ENCODE data around the gene CA9.

CA9 gene

GRCh38 chr9:35728041-35728971 lies 54.6 kb downstream of the CA9 start:
- CTCF ChIA-PET = interaction anchor here (0.5 to 11.2 kb wide), 33 partner anchors 13 to 709 kb away, joined by 3 to 190 read pairs (median 4); partner anchors contain the start of genes CCDC107, GBA2, RGP1 and RMRP
- Histone ChIP-seq H3K9me3 (ENCODE audit: control extremely low read depth in 1 of 5, control insufficient read depth in 4 of 5, insufficient read depth in 2 of 5, low read depth in 1 of 5, low read length in 4 of 5) (no peaks in the 10 kb centered on the region), H3K27ac (ENCODE audit: insufficient read depth in 1 of 2, low read depth in 1 of 2, low read length in 2 of 2, poor library complexity in 1 of 2, severe bottlenecking in 2 of 2) (peak overlapping the region; percentile 69 to 94), H3K4me1 (ENCODE audit: control extremely low read depth in 1 of 4, control insufficient read depth in 4 of 4, insufficient read depth in 4 of 4, low read length in 3 of 4) (peaks cover 39 to 64% (median 63%) of the 10 kb centered on the region in 4 experiments), H3K4me3 (ENCODE audit: control insufficient read depth in 1 of 7, extremely low read depth in 1 of 7, insufficient read depth in 4 of 7, low read depth in 2 of 7, low read length in 6 of 7) (peak overlapping the region in 6 of 7 experiments; percentile 58 to 97 (median 74)), H3K36me3 (ENCODE audit: control insufficient read depth in 4 of 4, insufficient read depth in 4 of 4, low read length in 3 of 4) (peaks cover 10 to 24% (median 22%) of the 10 kb centered on the region in 4 experiments), H3K27me3 (replicated peaks in 2 of 5; ENCODE audit: control insufficient read depth in 4 of 5, insufficient read depth in 5 of 5, low read length in 4 of 5) (no peaks in the 10 kb centered on the region)
- WGBS (ENCODE audit: insufficient coverage) = 0% methylated on average over 7 of the region's 10 CpGs
- POLR2A ChIA-PET = interaction anchor here (0.9 to 2.0 kb wide), 5 partner anchors 13 to 656 kb away, joined by 3 to 7 read pairs (median 4); partner anchors contain the start of genes CCDC107, RMRP, SPAG8 and VCP
- DNase-seq = peak in 2 of 3 donors; percentile 54 to 63

- ChIA-PET CTCF (interaction anchor here (0.9 to 11.2 kb wide), 19 partner anchors 8 to 153 kb away, joined by 3 to 190 read pairs (median 4); partner anchors contain the start of genes CCDC107, GBA2, RGP1 and RMRP), POLR2A (no interaction called here)
- Histone ChIP-seq H3K4me3 (ENCODE audit: control insufficient read depth in 1 of 7, extremely low read depth in 1 of 7, insufficient read depth in 4 of 7, low read depth in 2 of 7, low read length in 6 of 7) (peak overlapping the region in 6 of 7 experiments; percentile 27 to 97 (median 74)), H3K27ac (ENCODE audit: insufficient read depth in 1 of 2, low read depth in 1 of 2, low read length in 2 of 2, poor library complexity in 1 of 2, severe bottlenecking in 2 of 2) (peak overlapping the region in 1 of 2 experiments; percentile 94), H3K36me3 (ENCODE audit: control insufficient read depth in 4 of 4, insufficient read depth in 4 of 4, low read length in 3 of 4) (peaks cover 3 to 16% (median 15%) of the 10 kb centered on the region in 4 experiments), H3K9me3 (ENCODE audit: control extremely low read depth in 1 of 5, control insufficient read depth in 4 of 5, insufficient read depth in 2 of 5, low read depth in 1 of 5, low read length in 4 of 5) (no peaks in the 10 kb centered on the region), H3K4me1 (ENCODE audit: control extremely low read depth in 1 of 4, control insufficient read depth in 4 of 4, insufficient read depth in 4 of 4, low read length in 3 of 4) (peaks cover 44 to 72% (median 70%) of the 10 kb centered on the region in 4 experiments), H3K27me3 (replicated peaks in 2 of 5; ENCODE audit: control insufficient read depth in 4 of 5, insufficient read depth in 5 of 5, low read length in 4 of 5) (no peaks in the 10 kb centered on the region)
- 96% methylated on average over 2 of the region's 3 CpGs for WGBS (ENCODE audit: insufficient coverage)
- no peak for DNase-seq
Observed at GRCh38 chr9:35729101-35729500, 55.4 kb downstream of the CA9 start.

GRCh38 chr9:35729700-35730485 lies 56.2 kb downstream of the CA9 start:
- CTCF ChIA-PET = interaction anchor here (0.8 to 11.2 kb wide), 18 partner anchors 9 to 126 kb away, joined by 3 to 190 read pairs (median 4); partner anchors contain the start of genes CCDC107, GBA2, RGP1 and RMRP
- Histone ChIP-seq H3K36me3 (ENCODE audit: control insufficient read depth in 4 of 4, insufficient read depth in 4 of 4, low read length in 3 of 4) (peaks cover 3 to 14% (median 8%) of the 10 kb centered on the region in 4 experiments), H3K27ac (ENCODE audit: insufficient read depth in 1 of 2, low read depth in 1 of 2, low read length in 2 of 2, poor library complexity in 1 of 2, severe bottlenecking in 2 of 2) (peak overlapping the region in 1 of 2 experiments; percentile 94), H3K27me3 (replicated peaks in 2 of 5; ENCODE audit: control insufficient read depth in 4 of 5, insufficient read depth in 5 of 5, low read length in 4 of 5) (no peaks in the 10 kb centered on the region), H3K9me3 (ENCODE audit: control extremely low read depth in 1 of 5, control insufficient read depth in 4 of 5, insufficient read depth in 2 of 5, low read depth in 1 of 5, low read length in 4 of 5) (no peaks in the 10 kb centered on the region), H3K4me1 (ENCODE audit: control extremely low read depth in 1 of 4, control insufficient read depth in 4 of 4, insufficient read depth in 4 of 4, low read length in 3 of 4) (peaks cover 44 to 75% (median 70%) of the 10 kb centered on the region in 4 experiments), H3K4me3 (ENCODE audit: control insufficient read depth in 1 of 7, extremely low read depth in 1 of 7, insufficient read depth in 4 of 7, low read depth in 2 of 7, low read length in 6 of 7) (peak overlapping the region in 6 of 7 experiments; percentile 73 to 97 (median 88))
- peak; percentile 50 to 66 (median 61) for DNase-seq
- 3% methylated on average over 5 of the region's 6 CpGs for WGBS (ENCODE audit: insufficient coverage)
- POLR2A ChIA-PET = interaction anchor here (3.6 kb wide), 1 partner anchor 18 kb away, joined by 10 read pairs; no protein-coding TSS in a partner anchor

GRCh38 chr9:35730486-35730854 lies 56.7 kb downstream of the CA9 start:
- H3K27me3 ChIP-seq (replicated peaks in 2 of 5; ENCODE audit: control insufficient read depth in 4 of 5, insufficient read depth in 5 of 5, low read length in 4 of 5) = no peaks in the 10 kb centered on the region
- no peak for DNase-seq
- CTCF ChIA-PET = interaction anchor here (0.8 to 11.2 kb wide), 14 partner anchors 9 to 127 kb away, joined by 3 to 190 read pairs (median 4); partner anchors contain the start of genes CCDC107, GBA2, RGP1 and RMRP
- POLR2A ChIA-PET = interaction anchor here (3.6 kb wide), 1 partner anchor 18 kb away, joined by 10 read pairs; no protein-coding TSS in a partner anchor
- H3K9me3 ChIP-seq (ENCODE audit: control extremely low read depth in 1 of 5, control insufficient read depth in 4 of 5, insufficient read depth in 2 of 5, low read depth in 1 of 5, low read length in 4 of 5) = no peaks in the 10 kb centered on the region
- WGBS (ENCODE audit: insufficient coverage) = 86% methylated on average over 2 of the region's 2 CpGs
- peaks cover 3 to 13% (median 4%) of the 10 kb centered on the region in 4 experiments for H3K36me3 ChIP-seq (ENCODE audit: control insufficient read depth in 4 of 4, insufficient read depth in 4 of 4, low read length in 3 of 4)
- peaks cover 44 to 75% (median 70%) of the 10 kb centered on the region in 4 experiments for H3K4me1 ChIP-seq (ENCODE audit: control extremely low read depth in 1 of 4, control insufficient read depth in 4 of 4, insufficient read depth in 4 of 4, low read length in 3 of 4)
- H3K4me3 ChIP-seq (ENCODE audit: control insufficient read depth in 1 of 7, extremely low read depth in 1 of 7, insufficient read depth in 4 of 7, low read depth in 2 of 7, low read length in 6 of 7) = peak overlapping the region in 6 of 7 experiments; percentile 73 to 97 (median 88)
- peak overlapping the region in 1 of 2 experiments; percentile 94 for H3K27ac ChIP-seq (ENCODE audit: insufficient read depth in 1 of 2, low read depth in 1 of 2, low read length in 2 of 2, poor library complexity in 1 of 2, severe bottlenecking in 2 of 2)
